Glomerular visceral epithelial cell (primary cell): Measurements from ENCODE around the gene OR10P1.
"Not testable (repeated sequence)": the region's sequence is repeated elsewhere in the genome, so short reads cannot be mapped to it uniquely, and the experiment has no call there.

Experiments
- DNase-seq: peaks from one replicate; pipeline ENCODE4 v3.0.0-alpha.2; 2016; ENCODE audit errors: extremely low spot score

Gene OR10P1, protein sequence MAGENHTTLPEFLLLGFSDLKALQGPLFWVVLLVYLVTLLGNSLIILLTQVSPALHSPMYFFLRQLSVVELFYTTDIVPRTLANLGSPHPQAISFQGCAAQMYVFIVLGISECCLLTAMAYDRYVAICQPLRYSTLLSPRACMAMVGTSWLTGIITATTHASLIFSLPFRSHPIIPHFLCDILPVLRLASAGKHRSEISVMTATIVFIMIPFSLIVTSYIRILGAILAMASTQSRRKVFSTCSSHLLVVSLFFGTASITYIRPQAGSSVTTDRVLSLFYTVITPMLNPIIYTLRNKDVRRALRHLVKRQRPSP

DNA sequence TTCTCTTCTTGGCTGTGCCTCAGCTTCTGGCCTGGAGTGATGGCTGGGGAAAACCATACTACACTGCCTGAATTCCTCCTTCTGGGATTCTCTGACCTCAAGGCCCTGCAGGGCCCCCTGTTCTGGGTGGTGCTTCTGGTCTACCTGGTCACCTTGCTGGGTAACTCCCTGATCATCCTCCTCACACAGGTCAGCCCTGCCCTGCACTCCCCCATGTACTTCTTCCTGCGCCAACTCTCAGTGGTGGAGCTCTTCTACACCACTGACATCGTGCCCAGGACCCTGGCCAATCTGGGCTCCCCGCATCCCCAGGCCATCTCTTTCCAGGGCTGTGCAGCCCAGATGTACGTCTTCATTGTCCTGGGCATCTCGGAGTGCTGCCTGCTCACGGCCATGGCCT lies at the start of gene OR10P1:
TSS of gene OR10P1 (plus strand) at position 40 of the 400 bp plus-strand sequence. CDS start at position 40, 0 bp downstream.
- DNase-seq = no peak

DNA sequence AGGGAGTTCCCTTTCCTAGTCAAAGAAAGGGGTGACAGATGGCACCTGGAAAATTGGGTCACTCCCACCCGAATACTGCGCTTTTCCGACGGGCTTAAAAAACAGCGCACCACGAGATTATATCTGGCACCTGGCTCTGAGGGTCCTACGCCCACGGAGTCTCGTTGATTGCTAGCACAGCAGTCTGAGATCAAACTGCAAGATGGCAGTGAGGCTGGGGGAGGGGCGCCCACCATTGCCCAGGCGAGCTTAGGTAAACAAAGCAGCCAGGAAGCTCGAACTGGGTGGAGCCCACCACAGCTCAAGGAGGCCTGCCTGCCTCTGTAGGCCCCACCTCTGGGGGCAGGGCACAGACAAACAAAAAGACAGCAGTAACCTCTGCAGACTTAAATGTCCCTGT lies 46.5 kb upstream of the OR10P1 start:
- DNase-seq = not testable (repeated sequence)

DNA sequence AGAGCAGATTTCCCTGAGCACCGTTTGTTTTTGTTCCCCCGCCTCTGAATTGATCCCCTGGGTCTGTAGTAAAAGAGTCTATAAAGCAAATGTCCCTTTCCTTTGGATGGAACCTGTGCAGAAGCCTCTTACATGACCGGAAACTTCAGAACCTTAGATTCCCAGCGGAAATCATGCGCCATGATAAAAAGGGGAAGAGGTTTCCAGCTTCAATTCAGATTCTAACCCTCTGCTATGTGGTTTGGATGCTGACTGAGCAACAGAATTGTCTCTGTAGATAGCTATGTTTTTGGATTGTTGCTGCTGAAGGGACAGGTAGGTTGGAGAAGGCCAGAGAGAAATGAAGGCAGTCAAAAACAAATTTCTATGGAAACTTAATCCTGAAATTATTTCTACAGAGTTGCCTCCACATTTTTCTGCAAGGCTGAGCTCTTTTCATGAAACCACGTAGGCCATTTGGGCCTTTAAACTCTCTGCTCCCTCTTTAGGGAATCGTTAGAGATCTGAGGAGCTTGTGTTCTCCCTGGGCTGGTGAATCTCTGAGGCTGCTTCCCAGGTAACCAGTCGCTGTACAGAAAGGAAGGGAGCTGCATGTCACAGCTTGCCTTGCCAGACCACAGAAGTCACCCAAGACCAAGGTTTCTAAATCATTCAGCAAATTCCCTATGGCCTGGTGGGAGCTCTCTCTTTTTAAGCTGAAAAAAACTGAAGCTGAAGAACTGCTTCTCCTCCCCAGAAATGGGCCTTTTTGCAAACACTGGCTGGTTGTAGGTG lies 28.7 kb upstream of the OR10P1 start:
- no peak for DNase-seq

DNA sequence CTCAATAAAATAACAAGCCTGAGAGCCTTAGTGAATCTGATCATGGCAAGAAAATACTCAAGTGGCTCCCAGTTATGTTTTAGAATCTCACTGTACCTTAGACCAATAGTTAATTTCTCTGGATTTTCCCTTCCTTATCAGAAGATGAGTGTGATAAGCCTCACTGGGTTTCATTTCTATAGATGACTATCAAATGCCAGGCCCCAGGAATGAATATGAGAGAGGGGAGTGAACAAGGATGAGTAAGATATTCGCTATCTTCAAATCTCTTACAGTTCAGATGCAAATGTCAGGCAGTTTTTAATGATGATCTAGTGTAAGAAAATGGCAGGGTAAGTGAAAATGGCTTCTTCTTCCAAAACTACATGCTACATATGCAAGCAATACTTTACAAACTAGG lies 26.1 kb upstream of the OR10P1 start:
- DNase-seq = no peak

DNA sequence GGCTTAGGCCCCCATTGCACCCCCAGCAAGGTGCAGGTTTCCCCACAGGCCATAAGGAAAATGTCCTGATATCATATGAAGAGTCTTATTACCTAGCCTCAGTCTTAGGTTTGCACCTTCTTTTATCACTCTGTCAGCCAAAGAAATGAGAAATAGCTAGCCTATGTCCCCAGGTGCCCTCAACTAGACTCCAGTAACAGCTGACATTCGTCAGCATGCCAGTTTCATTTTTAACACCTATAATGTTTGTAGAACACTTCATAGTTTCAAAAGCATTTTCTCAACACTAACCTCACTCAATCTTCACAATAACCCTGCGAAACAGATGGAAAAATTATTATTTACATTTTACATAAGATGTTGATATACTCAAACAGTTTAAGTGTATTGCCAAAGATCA lies 24.0 kb upstream of the OR10P1 start:
- DNase-seq = no peak

DNA sequence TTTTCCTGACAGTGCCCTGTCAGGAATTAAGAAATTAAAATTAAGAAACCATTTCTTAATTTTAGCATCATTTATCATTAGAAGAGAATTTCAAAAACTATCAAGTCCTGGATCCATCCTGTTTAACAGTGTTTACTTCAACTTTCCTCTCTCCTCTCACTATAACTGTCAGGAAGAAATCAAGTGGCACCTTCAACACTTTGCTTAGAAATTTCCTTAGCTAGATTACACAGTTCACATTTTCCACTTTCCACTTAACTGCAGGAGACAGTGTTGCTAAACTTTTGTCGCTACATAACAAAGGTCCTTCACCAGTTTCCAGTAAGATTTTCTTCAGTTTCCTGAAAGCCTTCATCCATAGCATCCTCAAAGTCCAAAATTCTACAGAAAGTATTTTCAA lies 21.9 kb upstream of the OR10P1 start:
- DNase-seq = no peak

DNA sequence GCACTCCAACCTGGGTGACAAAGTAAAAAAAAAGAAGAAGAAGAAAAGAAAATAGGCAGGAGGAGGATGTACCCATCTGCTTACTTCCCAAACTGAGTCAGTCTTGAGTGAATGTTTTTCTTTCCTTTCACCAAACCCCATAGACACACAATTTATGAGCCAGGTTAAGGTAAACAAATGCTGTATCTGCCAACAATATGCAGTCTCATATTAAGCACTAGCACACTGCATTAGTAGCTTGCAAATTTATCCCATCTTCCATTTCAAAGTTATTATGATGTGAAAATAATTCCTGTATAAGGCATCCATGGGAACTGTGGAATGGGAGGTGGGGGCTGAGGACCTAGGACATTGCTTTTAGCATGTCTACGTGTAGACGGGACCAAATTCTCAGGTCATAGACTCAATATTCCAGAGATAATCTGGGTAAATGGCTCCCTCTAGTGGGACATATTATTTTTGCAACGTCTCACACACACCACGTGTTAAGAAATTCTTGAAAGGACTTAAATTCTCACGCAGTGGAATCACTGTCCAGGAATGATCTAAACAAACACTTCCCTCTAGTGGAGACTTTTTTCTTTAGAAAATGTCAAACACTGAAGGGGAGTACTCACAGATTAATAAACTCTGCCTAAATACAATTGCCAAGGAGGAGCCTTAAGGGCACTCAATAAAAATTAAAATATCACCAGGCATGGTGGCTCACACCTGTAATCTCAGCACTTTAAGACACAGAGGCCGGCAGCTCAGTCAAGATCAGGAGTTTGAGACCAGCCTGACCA lies 17.1 kb upstream of the OR10P1 start:
- peak; percentile 90 for DNase-seq

DNA sequence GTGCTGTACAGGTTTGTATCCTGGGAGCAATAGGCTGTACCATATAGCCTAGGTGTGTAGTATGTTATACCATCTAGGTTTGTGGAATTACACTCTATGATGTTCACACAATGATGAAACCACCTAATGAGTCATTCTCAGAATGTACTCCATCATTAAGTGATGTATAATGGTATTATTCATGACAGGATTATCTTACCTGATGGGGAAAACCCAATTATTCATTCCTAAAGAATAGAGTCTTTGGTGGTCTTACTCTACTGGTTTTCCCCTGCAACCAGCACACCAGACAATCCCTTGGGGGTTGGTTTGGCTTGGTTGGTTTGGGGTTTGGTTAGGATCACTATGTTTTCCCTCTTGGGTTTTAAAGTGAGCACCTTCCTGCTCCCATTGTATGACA lies 12.6 kb upstream of the OR10P1 start:
- no peak for DNase-seq

DNA sequence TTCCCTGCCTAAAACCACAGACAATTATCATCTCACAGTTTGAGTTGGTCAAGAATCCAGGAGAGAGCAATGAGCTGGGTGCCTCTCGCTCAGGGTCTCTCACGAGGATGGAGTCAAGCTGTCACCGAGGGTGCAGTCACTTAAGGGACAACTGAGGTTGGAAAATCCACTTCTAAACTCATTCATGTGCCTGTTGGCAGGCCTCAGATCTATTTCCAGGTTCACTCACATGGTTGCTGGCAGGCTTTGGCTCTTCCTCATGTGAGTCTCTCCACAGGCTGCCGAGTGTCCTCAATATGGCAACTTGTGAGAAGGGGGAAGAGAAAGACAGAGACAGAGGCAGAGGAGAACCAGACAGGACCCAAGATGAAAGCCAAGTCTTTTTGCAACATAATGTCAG lies 10.5 kb upstream of the OR10P1 start:
- no peak for DNase-seq

DNA sequence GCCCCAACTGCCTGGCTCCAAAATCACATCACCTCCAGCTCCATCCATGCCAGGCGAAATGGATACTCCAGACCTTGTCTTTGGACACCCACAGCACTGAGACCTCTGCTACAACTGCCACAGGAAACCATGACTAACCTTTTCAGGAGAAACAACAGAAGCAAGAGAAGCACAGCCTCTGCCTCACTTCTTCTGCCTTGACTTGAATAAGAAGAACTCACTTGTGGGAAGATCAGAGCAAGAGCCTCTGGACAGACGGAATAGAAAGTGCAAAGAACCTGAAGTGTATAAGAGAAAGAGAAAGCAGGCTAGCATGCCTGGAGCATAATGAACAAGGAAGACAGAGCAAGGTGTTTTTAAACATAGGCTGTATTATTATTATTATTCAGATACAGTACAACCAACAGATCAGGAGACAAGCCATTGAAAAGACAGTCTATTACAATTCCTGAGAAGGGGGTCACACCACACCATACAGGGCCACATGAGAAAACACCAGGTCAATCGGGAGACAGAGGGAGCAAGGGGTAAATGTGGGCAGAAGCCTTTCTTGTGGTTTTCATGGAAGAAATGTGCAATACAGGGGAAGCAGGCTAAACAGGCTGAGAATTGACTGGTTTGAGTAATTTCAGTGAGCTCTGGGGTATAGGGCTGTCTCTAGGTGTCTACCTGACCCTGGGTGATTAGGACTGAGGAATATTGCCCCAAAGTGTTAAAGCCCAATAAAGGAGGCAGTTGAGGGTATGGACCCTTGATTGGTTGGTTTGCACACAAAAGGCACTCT lies 7.4 kb upstream of the OR10P1 start:
- DNase-seq = no peak

DNA sequence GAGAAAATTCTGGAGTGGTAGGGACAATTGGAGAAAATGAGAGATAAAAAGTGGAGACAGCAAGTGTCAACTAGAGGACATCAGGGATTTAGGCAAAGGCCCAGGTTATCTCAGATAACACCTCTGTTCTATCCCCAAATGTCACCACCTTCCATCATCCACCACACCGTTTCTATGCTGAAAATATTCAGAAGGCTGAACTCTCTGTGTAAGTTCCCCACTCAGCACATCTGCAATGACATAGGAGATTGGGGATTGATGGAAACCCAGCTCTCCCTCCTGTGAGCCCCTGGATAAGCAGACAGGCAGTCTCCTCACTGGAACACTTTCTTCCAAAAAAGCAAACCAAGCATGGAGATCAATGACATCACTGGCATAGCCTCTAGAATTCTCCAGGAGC lies 5.6 kb upstream of the OR10P1 start:
- no peak for DNase-seq

DNA sequence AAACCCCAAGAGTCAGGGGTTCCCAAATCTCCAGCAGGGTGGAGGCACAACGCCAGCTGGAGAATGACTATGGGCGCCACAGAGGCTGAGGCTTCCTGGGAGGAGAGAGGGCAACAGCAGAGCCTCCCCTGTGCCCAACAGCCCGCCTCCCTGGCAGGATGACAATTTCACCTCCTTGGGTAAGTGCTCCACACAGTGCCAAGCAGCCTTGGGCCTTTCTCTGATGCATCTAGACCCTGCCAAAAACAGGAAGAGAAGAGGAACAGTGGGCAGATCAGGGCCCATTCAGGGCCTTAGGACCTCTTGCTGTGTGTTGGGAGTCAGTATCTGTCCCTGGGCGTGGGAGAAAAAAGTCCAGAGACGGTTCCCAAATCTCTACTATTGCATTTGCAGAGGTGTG lies 5.0 kb upstream of the OR10P1 start:
- DNase-seq = no peak

DNA sequence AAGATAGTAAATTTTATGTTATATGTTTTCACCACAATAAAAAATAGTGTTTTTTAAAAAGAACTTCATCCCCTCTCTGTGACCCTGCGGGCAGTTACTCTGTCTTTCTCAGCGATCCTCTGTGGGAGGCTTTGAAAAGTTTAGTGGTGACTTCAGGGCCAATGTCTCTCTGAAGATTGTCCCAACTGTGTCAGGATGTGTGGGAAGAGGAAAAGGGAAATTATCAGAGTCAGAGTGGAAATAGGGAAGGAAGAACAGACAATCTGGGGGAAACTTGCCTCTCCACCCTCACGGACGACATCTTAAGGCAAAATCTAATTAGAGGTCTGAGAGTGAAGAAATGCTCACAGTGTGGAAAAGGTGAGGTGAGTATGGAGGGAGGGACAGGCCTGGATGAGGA lies 3.5 kb upstream of the OR10P1 start:
- DNase-seq = no peak

DNA sequence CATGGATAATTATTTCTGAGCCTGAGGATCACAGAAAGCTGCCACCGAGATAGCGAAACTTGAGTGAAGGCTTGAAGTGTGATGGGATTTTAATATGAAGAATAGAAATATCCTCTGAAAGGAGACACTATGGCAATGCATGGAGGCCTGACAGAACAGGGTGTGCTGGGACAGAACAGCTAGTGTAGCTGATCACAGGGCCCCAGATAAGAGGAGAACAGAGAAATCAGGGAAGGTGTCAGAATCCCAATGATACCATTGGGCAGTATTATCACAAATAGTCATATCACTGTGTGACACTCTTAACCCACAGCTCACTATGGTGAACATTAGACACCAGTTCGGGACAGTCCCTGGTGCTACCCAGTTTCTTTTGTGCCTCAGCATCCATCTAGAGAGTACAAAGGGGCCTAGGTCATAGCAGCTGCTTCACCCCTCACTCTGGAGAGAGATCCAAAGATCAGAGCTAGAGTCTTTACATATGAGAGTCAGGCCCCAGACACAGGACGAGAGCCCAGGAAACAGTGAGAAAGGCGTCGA lies 506 bp upstream of the OR10P1 start:
- no peak for DNase-seq

DNA sequence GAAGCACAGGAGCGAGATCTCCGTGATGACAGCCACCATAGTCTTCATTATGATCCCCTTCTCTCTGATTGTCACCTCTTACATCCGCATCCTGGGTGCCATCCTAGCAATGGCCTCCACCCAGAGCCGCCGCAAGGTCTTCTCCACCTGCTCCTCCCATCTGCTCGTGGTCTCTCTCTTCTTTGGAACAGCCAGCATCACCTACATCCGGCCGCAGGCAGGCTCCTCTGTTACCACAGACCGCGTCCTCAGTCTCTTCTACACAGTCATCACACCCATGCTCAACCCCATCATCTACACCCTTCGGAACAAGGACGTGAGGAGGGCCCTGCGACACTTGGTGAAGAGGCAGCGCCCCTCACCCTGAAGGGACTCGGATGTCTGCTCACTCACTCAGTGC lies 775 bp downstream of the OR10P1 start:
- no peak for DNase-seq

DNA sequence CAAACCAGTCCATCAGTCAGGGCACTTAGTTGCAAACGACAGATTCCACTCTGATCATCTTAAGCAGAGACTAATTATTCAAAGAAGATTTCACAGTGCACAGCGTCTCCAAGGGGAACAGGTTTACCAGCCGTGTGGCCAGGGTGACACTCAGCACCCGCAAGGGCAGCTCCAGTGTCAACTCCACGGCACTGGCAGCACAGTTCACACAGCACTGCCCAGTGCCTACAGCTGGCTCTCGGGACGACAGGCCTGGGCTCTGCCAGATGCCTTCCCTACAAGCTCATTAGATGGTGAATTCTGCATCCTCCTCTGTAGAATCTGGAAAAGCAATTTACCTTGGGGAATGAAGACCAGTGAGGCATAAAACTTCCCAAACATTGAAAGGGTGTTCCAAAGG lies 4.9 kb downstream of the OR10P1 start:
- DNase-seq = no peak

DNA sequence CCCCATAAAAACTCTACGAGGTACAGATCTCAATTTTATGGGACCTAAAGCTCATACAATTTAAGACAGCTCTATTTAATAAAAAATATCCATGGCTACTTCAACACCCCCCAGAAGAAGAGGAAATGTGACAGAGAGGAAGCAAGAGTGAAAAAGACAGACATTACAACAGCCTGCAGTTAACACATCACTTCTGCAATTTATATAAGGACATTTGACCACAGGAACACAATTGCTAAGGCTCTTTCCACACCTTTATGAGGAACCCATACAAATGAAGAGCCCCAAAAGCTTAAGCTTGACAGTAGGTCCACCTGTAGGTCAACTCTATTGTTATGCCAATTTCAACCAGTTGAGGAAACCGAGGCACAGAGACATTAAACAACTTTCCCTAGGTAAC lies 5.6 kb downstream of the OR10P1 start:
- DNase-seq = no peak

DNA sequence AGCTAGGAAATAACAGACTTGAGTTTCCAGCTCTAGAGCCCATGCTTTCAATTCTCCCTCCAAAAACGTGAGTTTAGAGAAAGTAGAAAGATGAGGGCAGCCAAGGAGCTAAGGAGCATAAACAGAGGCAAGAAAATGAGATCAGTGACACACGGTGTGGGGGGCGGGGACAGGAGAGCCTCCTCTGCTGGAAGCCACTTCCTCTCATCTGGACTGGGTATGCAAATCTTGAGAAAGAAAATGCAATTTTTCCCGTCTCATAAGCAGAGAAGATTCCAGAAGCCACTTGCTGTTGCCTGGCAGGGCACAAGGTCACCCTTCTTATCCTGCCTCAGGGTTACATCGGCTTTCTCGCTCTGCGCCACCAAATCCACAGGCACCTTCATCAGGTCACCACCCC lies 6.0 kb downstream of the OR10P1 start:
- DNase-seq = no peak

DNA sequence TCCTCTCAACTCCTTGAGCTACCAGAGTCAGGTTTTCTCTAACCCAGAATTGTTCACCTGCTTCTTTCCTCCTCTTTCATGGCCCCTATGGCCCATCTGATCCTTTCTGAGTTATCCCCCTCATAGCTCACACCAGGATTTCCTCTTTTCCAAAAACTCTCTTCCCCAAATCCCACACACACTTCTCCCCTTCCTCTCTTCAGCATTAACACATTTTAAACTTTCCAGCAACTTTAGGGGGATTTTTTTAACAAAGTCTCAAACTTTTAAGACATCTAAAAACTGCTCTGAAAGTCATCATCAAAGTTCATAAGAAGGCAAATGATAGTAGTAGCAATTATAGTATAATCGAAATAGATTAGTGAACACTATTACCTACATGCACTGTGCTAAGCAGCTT lies 7.9 kb downstream of the OR10P1 start:
- no peak for DNase-seq

DNA sequence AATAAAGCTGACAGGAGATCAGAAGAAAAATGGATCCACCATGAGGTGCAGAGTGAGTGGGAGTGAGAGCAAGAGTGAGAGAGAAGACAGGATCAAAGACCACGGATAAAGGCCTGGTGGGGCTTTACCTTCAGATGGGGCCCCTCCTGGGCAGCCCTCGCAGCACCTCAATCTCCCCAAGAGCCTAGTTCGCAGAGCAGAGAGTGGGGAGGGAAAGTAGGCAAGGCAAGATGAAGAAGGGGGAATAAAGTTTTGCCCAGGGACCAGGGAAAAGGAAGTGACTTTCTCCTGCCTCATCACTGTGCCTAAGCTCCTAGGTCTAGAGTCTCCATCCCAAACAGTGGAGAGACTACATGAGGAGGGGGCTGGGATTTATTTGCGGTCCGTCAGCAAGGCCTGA lies 10.3 kb downstream of the OR10P1 start:
- no peak for DNase-seq

DNA sequence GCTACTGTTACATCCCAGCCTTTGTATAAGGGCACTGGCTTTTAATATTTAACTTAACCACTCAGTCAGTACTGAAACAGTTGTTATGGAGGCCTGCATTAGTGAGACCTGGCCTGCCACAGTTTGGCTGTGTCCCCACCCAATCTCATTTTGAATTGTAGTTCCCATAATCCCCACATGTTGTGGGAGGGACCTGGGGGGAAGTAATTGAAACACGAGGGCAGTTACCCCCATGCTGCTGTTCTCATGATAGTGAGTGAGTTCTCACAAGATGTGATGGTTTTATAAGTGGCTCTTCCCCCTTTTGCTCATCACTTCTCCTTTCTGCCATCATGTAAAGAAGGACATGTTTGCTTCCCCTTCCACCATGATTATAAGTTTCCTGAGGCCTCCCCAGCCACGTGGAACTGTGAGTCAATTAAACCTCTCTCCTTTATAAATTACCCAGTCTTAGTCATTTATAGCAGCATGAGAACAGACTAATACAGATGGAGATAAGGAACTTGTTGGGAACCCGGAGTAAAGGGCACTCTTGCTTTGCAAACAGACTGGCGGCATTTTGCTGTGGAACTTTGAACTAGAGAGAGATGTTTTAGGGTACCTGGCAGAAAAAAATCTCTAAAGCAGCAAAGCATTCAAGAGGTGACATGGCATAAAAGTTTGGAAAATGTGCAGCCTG lies 14.1 kb downstream of the OR10P1 start:
- DNase-seq = not testable (repeated sequence)
